H9 (cell line): ENCODE data around the gene ASB4. TPM values are rescaled to one million over a fixed set of nuclear protein-coding genes. Genes with fewer than 3 reads are reported as not detected.
A peak's percentile ranks its signal among the peaks of the same experiment; 100 is the strongest.

Source experiments
- DNase-seq: peaks from one replicate; pipeline ENCODE4 v3.0.0-alpha.2; 2017
- H2AFZ ChIP-seq: one replicate; pipeline ENCODE4 v1.6.1; 2013; ENCODE audit warnings: mild to moderate bottlenecking, low read length, control low read depth, moderate library complexity
- H2AK5ac ChIP-seq: 2 replicates; pipeline ENCODE4 v1.6.1; 2013; ENCODE audit warnings: low read length, control low read depth, mixed read lengths; ENCODE audit not compliant: insufficient read length
- H2BK120ac ChIP-seq: one replicate; pipeline ENCODE4 v1.6.1; 2013; ENCODE audit warnings: low read depth, mild to moderate bottlenecking, low read length, control low read depth, inconsistent platforms; ENCODE audit not compliant: poor library complexity, severe bottlenecking
- H2BK12ac ChIP-seq: 2 replicates; pipeline ENCODE4 v1.6.1; 2013; ENCODE audit warnings: low read length, control low read depth, mixed read lengths, low read depth; ENCODE audit not compliant: insufficient read length
- H2BK15ac ChIP-seq: 2 replicates; pipeline ENCODE4 v1.6.1; 2013; ENCODE audit warnings: low read depth, low read length, control low read depth
- H2BK20ac ChIP-seq: one replicate; pipeline ENCODE4 v1.6.1; 2013; ENCODE audit warnings: low read depth, mild to moderate bottlenecking, low read length, control low read depth, inconsistent platforms; ENCODE audit not compliant: poor library complexity, severe bottlenecking
- H2BK5ac ChIP-seq: 2 replicates; pipeline ENCODE4 v1.6.1; 2013; ENCODE audit warnings: low read length, control low read depth, mixed read lengths; ENCODE audit not compliant: insufficient read length
- H3K14ac ChIP-seq: 2 replicates; pipeline ENCODE4 v1.6.1; 2013; ENCODE audit warnings: low read length, control low read depth; ENCODE audit not compliant: insufficient read depth
- H3K18ac ChIP-seq: 2 replicates; pipeline ENCODE4 v1.6.1; 2013; ENCODE audit warnings: low read depth, mild to moderate bottlenecking, mixed read lengths, low read length, control low read depth; ENCODE audit not compliant: insufficient read length
- H3K23ac ChIP-seq: 2 replicates; pipeline ENCODE4 v1.6.1; 2013; ENCODE audit warnings: low read length, control low read depth, mixed read lengths, low read depth; ENCODE audit not compliant: insufficient read length
- H3K23me2 ChIP-seq: 2 replicates; pipeline ENCODE4 v1.6.1; 2013; ENCODE audit warnings: low read depth, mild to moderate bottlenecking, mixed read lengths, low read length, control low read depth; ENCODE audit not compliant: insufficient read length, poor library complexity, severe bottlenecking
- H3K27ac ChIP-seq: 2 replicates; pipeline ENCODE4 v1.5.1; 2013; ENCODE audit warnings: low read length, control low read depth, mixed read lengths, low read depth; ENCODE audit not compliant: insufficient read length
- H3K27me3 ChIP-seq: 2 replicates; pipeline ENCODE4 v1.6.1; 2013; ENCODE audit warnings: low read length, control low read depth, inconsistent platforms; ENCODE audit not compliant: insufficient read depth
- H3K4ac ChIP-seq: 2 replicates; pipeline ENCODE4 v1.6.1; 2013; ENCODE audit warnings: low read depth, mild to moderate bottlenecking, control low read depth, inconsistent platforms, low read length, moderate library complexity
- H3K4me1 ChIP-seq: 2 replicates; pipeline ENCODE4 v1.6.1; 2013; ENCODE audit warnings: low read length, control low read depth, inconsistent platforms; ENCODE audit not compliant: insufficient read depth
- H3K4me2 ChIP-seq: 2 replicates; pipeline ENCODE4 v1.6.1; 2013; ENCODE audit warnings: low read length, control low read depth, mixed read lengths; ENCODE audit not compliant: insufficient read length, insufficient read depth
- H3K56ac ChIP-seq: 2 replicates; pipeline ENCODE4 v1.6.1; 2013; ENCODE audit warnings: low read depth, mild to moderate bottlenecking, mixed read lengths, low read length, control low read depth; ENCODE audit not compliant: insufficient read length
- H3K79me1 ChIP-seq: 2 replicates; pipeline ENCODE4 v1.6.1; 2013; ENCODE audit warnings: low read depth, mild to moderate bottlenecking, moderate library complexity, low read length, control low read depth, inconsistent platforms; ENCODE audit not compliant: insufficient read depth, poor library complexity, severe bottlenecking
- H3K79me2 ChIP-seq: 2 replicates; pipeline ENCODE4 v1.6.1; 2013; ENCODE audit warnings: low read length, control low read depth, inconsistent platforms; ENCODE audit not compliant: insufficient read depth
- H3K9ac ChIP-seq: 2 replicates; pipeline ENCODE4 v1.6.1; 2013; ENCODE audit warnings: low read length, control low read depth, mixed read lengths; ENCODE audit not compliant: insufficient read length; ENCODE audit errors: extremely low read depth
- H3K9me3 ChIP-seq: one replicate; pipeline ENCODE4 v1.6.1; 2013; ENCODE audit warnings: low read depth, low read length, inconsistent platforms; ENCODE audit not compliant: control insufficient read depth
- H3T11ph ChIP-seq: one replicate; pipeline ENCODE4 v1.6.1; 2013; ENCODE audit warnings: mild to moderate bottlenecking, low read length, control low read depth, inconsistent platforms
- H4K20me1 ChIP-seq: one replicate; pipeline ENCODE4 v1.6.1; 2013; ENCODE audit not compliant: control insufficient read depth, insufficient read length, insufficient read depth
- H4K5ac ChIP-seq: 2 replicates; pipeline ENCODE4 v1.6.1; 2013; ENCODE audit warnings: low read depth, mild to moderate bottlenecking, mixed read lengths, low read length, control low read depth; ENCODE audit not compliant: insufficient read length
- H4K8ac ChIP-seq: replicated peaks from 2 replicates; pipeline ENCODE4 v1.6.1; 2013; ENCODE audit warnings: low read length, control low read depth, mixed read lengths, low read depth; ENCODE audit not compliant: insufficient read length
- H4K91ac ChIP-seq: 2 replicates; pipeline ENCODE4 v1.6.1; 2013; ENCODE audit warnings: low read depth, mild to moderate bottlenecking, moderate library complexity, mixed read lengths, low read length, control low read depth; ENCODE audit not compliant: insufficient read length
- H3K27ac Mint-ChIP-seq, 3 experiments: 2 replicates in 2 of 3; 3 replicates in 1 of 3; pipeline ENCODE4 v1.8.0; 2020 to 2021; ENCODE audit warnings: mixed read lengths in 3 of 3, mild to moderate bottlenecking in 1 of 3, moderate library complexity in 1 of 3
- H3K27me3 Mint-ChIP-seq: 2 replicates; pipeline ENCODE4 v1.8.0; 2021; ENCODE audit warnings: low read depth, mild to moderate bottlenecking, moderate library complexity, mixed read lengths
- H3K36me3 Mint-ChIP-seq, 3 experiments: 2 replicates in 2 of 3; 3 replicates in 1 of 3; pipeline ENCODE4 v1.8.0; 2020 to 2021; ENCODE audit warnings: low read depth in 3 of 3, mixed read lengths in 3 of 3; ENCODE audit not compliant: insufficient read depth in 1 of 3
- H3K4me1 Mint-ChIP-seq, 2 experiments: 2 replicates each; pipeline ENCODE4 v1.8.0; 2020; ENCODE audit warnings: mixed read lengths in 2 of 2
- H3K4me3 Mint-ChIP-seq, 2 experiments: 2 replicates in 1 of 2; 3 replicates in 1 of 2; pipeline ENCODE4 v1.8.0; 2020 to 2021; ENCODE audit warnings: mild to moderate bottlenecking in 2 of 2, mixed read lengths in 2 of 2, moderate library complexity in 1 of 2
- H3K9me3 Mint-ChIP-seq, 2 experiments: 2 replicates in 1 of 2; 3 replicates in 1 of 2; pipeline ENCODE4 v1.8.0; 2020; ENCODE audit warnings: mild to moderate bottlenecking in 2 of 2, mixed read lengths in 2 of 2, moderate library complexity in 1 of 2
- CTCF ChIP-seq: fragments of 200-600 bp; sonication (generic); conservative IDR thresholded peaks from 3 replicates; pipeline ENCODE4 v1.8.0; 2021; ENCODE audit warnings: antibody characterized with exemption, mild to moderate bottlenecking
- WGBS: extraction: QIAGEN DNeasy Blood & Tissue Kit; methylation state at CpG from one replicate; pipeline ENCODE4 v1.1.7; 2013; ENCODE audit warnings: missing lambda C conversion rate, low lambda C conversion rate, mixed read lengths; ENCODE audit not compliant: insufficient read length; ENCODE audit errors: extremely low coverage; 5-methylcytosine and 5-hydroxymethylcytosine counted together
- total RNA-seq: library from RNA; stranded (reverse); gene quantifications from 2 replicates; pipeline ENCODE4 v1.2.1, GENCODE V29; 2021

The ASB4 gene
- total RNA-seq, 1 experiment from 2014 or later, result not detected

DNA sequence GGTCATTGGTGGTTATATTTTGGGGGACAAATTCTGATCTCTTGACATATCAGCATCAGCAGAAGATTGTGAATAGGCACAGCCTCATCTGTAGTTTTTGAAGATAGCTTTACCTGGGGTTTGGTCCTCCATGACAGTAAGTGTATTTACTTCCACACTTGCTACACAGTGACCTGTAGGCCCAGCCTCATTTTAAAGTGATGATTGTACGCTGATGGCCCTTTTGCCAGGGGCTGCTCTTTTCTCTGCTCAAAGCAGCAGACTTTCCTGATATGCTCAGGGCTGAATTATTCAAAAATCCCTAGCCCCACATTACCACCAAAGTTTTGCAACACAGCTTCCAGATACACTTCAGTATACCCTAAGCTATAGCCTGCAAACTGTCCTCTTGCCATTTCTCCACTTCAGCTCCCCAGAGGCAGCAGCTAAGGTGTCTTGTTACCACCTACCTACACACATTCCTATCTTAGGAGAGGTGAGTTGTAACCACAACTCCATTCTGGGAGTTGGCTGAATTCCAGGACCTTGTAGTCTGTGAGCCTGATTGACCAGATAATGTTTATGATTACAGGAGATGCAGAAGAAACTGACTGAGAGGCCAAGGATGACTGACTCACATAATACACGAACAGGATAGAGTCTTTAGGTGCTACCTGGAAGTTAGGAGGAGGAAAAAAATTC, 6.0 kb downstream of the ASB4 start:
- no peak overlapping the region for H3K4me2 ChIP-seq

More for the DNA sequence above, 6.0 kb downstream of the ASB4 start:
- Histone ChIP-seq H3K14ac (no peak overlapping the region), H3K27ac (no peak overlapping the region), H2BK20ac (no peak overlapping the region), H3K23ac (no peak overlapping the region), H2BK15ac (no peak overlapping the region), H4K8ac (no peak overlapping the region), H3K18ac (no peak overlapping the region), H2BK120ac (no peak overlapping the region), H4K20me1 (no peaks in the 10 kb centered on the region), H3K4ac (no peak overlapping the region), H3K23me2 (no peaks in the 10 kb centered on the region), H3K4me1 (peaks cover 4% of the 10 kb centered on the region; the same call in 1 of the 2 replicates), H3K9me3 (no peaks in the 10 kb centered on the region), H3K56ac (no peak overlapping the region), H2BK12ac (no peak overlapping the region), H2AK5ac (no peak overlapping the region), H4K91ac (no peak overlapping the region), H3K27me3 (no peaks in the 10 kb centered on the region), H2BK5ac (no peak overlapping the region), H4K5ac (no peak overlapping the region), H3T11ph (no peak overlapping the region), H3K9ac (no peak overlapping the region), H3K79me2 (no peaks in the 10 kb centered on the region), H2AFZ (no peak overlapping the region), H3K79me1 (no peaks in the 10 kb centered on the region)
- no peak for TF ChIP-seq CTCF
- peak; percentile 43 for DNase-seq
- no peak overlapping the region for H3K4me3 Mint-ChIP-seq
- WGBS, result no CpG with 5 or more reads among the region's 2 CpGs
- peaks cover 4% of the 10 kb centered on the region; the same call in 1 of the 2 replicates for H3K27me3 Mint-ChIP-seq
- H3K36me3 Mint-ChIP-seq, result no peaks in the 10 kb centered on the region
- H3K27ac Mint-ChIP-seq, result no peak overlapping the region
- no peaks in the 10 kb centered on the region for H3K9me3 Mint-ChIP-seq
- peaks cover 15 to 25% of the 10 kb centered on the region in 2 experiments for H3K4me1 Mint-ChIP-seq
